Thymus (tissue), 14 donors: ENCODE measurements around the gene PANX3. TPM values are rescaled to one million over a fixed set of nuclear protein-coding genes. Genes with fewer than 3 reads are reported as not detected.

ENCODE experiments used
- DNase-seq, 9 donors: peaks; one replicate each; pipeline ENCODE4 v3.0.0-alpha.2; 2013; ENCODE audit warnings: low spot score in 9 of 9, low read depth in 6 of 9, missing footprints in 1 of 9
- H3K27ac ChIP-seq, 2 donors: one replicate each; pipeline ENCODE4 v1.5.1; 2013; ENCODE audit warnings: control low read depth in 1 of 2, low read depth in 1 of 2, low read length in 1 of 2, mild to moderate bottlenecking in 1 of 2, moderate library complexity in 1 of 2
- H3K27me3 ChIP-seq, 2 donors: one replicate each; pipeline ENCODE4 v1.5.1; 2013; ENCODE audit warnings: low read length in 1 of 2; ENCODE audit not compliant: control insufficient read depth in 2 of 2, insufficient read depth in 1 of 2
- H3K36me3 ChIP-seq, 2 donors: one replicate each; pipeline ENCODE4 v1.5.1; 2013; ENCODE audit warnings: low read length in 1 of 2, mild to moderate bottlenecking in 1 of 2, moderate library complexity in 1 of 2; ENCODE audit not compliant: control insufficient read depth in 2 of 2, insufficient read depth in 2 of 2
- H3K4me1 ChIP-seq, 2 donors: one replicate each; pipeline ENCODE4 v1.5.1; 2013; ENCODE audit warnings: low read length in 2 of 2; ENCODE audit not compliant: control insufficient read depth in 2 of 2, insufficient read depth in 2 of 2
- H3K4me3 ChIP-seq, 2 donors: one replicate each; pipeline ENCODE4 v1.5.1; 2013; ENCODE audit warnings: low read length in 2 of 2, control low read depth in 1 of 2, mild to moderate bottlenecking in 1 of 2
- H3K9me3 ChIP-seq, 2 donors: one replicate each; pipeline ENCODE4 v1.5.1; 2013; ENCODE audit warnings: low read length in 1 of 2, mild to moderate bottlenecking in 1 of 2; ENCODE audit not compliant: control insufficient read depth in 2 of 2, insufficient read depth in 1 of 2
- WGBS: extraction: QIAGEN DNeasy Blood & Tissue Kit; methylation state at CpG from one replicate; pipeline ENCODE4 v1.1.7; 2013; 5-methylcytosine and 5-hydroxymethylcytosine counted together
- long read RNA-seq, 10 donors: transcript quantifications; one replicate each; lab custom pipeline, GENCODE V29; 2026
- polyA plus RNA-seq: library from polyadenylated mRNA; stranded (reverse); fragments of 200-250 nt; gene quantifications from one replicate; pipeline ENCODE4 v1.2.3, GENCODE V29; 2013
- total RNA-seq: library from RNA; stranded (reverse); fragments of 120-200 nt; gene quantifications from one replicate; pipeline ENCODE4 v1.2.4, GENCODE V29; 2013
- donor health status: healthy.

Gene PANX3, protein sequence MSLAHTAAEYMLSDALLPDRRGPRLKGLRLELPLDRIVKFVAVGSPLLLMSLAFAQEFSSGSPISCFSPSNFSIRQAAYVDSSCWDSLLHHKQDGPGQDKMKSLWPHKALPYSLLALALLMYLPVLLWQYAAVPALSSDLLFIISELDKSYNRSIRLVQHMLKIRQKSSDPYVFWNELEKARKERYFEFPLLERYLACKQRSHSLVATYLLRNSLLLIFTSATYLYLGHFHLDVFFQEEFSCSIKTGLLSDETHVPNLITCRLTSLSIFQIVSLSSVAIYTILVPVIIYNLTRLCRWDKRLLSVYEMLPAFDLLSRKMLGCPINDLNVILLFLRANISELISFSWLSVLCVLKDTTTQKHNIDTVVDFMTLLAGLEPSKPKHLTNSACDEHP
- not detected for total RNA-seq
- 0.02 TPM for polyA plus RNA-seq
- long read RNA-seq, donor 1: 0 reads
- long read RNA-seq, donor 2: 0 reads
- long read RNA-seq, donor 3: 0 reads
- long read RNA-seq, donor 4: 0 reads
- long read RNA-seq, donor 5: 0 reads
- long read RNA-seq, donor 6: 0 reads
- long read RNA-seq, donor 7: 0 reads
- long read RNA-seq, donor 8: 0 reads
- long read RNA-seq, donor 9: 0 reads
- long read RNA-seq, donor 10: 0 reads

DNA sequence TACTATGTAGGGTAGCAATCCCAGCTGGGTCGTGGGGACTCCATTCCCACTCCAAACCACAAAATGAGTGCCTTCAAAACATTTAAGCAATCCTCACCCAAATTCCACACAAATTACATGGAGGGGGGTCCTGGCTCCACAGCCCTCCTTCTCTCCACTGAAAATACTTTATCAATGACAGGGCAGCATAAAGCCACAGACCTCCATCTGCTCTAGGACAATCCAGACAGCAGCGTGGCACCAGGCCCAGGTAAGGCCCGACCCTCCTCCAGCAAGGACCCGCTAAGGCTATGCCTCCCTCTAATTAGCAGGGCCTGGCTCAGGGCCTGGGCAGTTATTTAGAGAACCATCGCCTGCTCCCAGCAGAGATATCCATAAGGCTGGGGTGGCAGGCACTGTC, at the start of gene PANX3:
Gene PANX3, plus strand, starts transcription at position 365 of the 400 bp plus-strand sequence. CDS start 129 bp downstream, outside the sequence.
- Histone ChIP-seq H3K27me3 (no peaks in the 10 kb centered on the region), H3K9me3 (no peaks in the 10 kb centered on the region), H3K27ac (no peak within 1 kb of the TSS), H3K4me1 (peaks cover 0 to 8% of the 10 kb centered on the region in 2 donors), H3K36me3 (no peaks in the 10 kb centered on the region), H3K4me3 (no peak within 1 kb of the TSS)
- 94% methylated on average over 5 of the region's 5 CpGs for WGBS
- DNase-seq: no peak

DNA sequence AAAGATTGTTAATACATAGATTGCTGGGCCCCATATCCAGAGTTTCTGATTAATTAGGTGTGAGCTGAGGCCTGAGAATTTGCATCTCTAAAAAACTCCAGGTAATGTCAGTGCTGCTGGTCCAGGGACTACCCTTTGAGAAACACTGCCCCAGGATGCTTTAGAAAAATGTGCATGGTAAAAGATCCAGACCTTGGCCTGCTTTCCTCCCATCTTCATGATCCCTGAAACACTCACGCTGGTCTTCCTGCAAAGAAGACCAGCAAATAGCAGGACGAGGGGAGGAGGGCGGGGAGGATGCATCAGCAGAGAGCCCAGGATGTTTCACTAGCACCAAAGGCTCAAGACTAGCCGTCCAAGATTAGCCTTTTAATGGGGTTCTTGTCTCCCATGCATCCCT, 41.5 kb upstream of the PANX3 start, which contains the start of gene OR8A1:
Gene OR8A1, plus strand, starts transcription at position 301 of the 400 bp plus-strand sequence. CDS start 123 bp downstream, outside the sequence.
- Histone ChIP-seq H3K27ac (no peak within 1 kb of the TSS), H3K36me3 (no peaks in the 10 kb centered on the region), H3K27me3 (no peaks in the 10 kb centered on the region), H3K4me1 (no peaks in the 10 kb centered on the region), H3K9me3 (no peaks in the 10 kb centered on the region), H3K4me3 (no peak within 1 kb of the TSS)
- 67% methylated on average over 4 of the region's 4 CpGs for WGBS
- DNase-seq: no peak

DNA sequence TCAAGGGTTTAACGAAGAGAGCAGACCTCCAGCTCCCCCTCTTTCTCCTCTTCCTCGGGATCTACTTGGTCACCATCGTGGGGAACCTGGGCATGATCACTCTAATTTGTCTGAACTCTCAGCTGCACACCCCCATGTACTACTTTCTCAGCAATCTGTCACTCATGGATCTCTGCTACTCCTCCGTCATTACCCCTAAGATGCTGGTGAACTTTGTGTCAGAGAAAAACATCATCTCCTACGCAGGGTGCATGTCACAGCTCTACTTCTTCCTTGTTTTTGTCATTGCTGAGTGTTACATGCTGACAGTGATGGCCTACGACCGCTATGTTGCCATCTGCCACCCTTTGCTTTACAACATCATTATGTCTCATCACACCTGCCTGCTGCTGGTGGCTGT, 41.1 kb upstream of the PANX3 start:
- H3K27me3 ChIP-seq: no peaks in the 10 kb centered on the region
- H3K36me3 ChIP-seq: no peaks in the 10 kb centered on the region
- no peak overlapping the region for H3K27ac ChIP-seq
- no peaks in the 10 kb centered on the region for H3K9me3 ChIP-seq
- no peaks in the 10 kb centered on the region for H3K4me1 ChIP-seq
- WGBS: 95% methylated on average over 7 of the region's 7 CpGs
- DNase-seq: no peak
- no peak overlapping the region for H3K4me3 ChIP-seq

DNA sequence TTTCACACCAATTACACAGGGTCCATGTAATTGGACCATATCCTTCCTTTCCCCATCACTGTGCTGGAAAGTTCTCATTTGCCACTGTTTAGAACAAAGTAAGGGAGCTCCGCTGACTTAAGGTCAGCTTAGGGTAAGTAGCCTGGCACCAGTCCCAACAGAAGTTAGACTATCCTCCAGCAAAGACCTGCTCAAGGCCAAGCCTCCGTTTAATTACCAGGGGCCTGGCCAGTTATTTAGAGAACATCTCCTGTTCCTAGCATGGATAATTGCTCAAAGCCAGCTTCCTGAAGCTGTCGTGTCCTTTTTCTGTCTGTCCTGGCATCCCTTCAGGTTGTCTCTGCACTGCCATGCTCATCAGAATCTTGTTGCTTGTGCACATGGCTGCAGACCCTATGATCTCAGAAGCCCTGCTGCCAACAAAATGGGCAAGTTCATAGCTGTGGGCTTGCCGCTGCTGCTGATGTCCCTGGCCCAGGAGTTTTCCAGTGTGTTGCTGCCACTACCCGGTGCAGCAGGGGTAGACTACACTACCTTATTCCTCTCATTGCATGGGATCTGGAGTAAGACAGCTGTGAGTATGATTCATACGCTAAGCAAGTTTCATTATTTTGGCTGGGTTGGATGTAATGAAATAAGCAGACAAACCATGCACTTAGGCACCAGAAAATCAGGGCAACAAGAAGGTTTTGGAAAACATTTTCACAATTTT, 33.4 kb upstream of the PANX3 start:
- no peak for DNase-seq
- Histone ChIP-seq H3K9me3 (no peaks in the 10 kb centered on the region), H3K27ac (no peak overlapping the region), H3K4me1 (no peaks in the 10 kb centered on the region), H3K27me3 (no peaks in the 10 kb centered on the region), H3K36me3 (no peaks in the 10 kb centered on the region), H3K4me3 (no peak overlapping the region)
- 94% methylated on average over 6 of the region's 6 CpGs for WGBS

DNA sequence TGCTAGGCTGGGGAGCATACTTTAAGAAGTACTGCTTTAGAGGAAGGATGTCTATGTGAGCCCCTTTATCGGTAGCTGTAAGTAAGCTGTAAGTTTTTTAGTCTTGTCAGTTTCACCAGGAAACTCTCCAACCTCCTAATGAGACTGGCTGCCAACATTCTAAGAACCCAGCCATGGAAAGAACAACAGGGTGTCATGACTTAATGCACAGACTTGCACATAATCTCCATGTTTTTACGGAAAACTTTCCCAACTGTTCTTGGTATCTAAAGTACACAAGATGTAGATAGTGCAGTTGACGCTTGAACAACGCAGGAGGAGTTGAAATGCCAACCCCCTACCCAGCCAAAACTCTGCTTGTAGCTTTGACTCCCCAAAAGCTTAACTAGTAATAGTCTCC, 32.5 kb upstream of the PANX3 start:
- H3K4me3 ChIP-seq: no peak overlapping the region
- H3K27me3 ChIP-seq: no peaks in the 10 kb centered on the region
- no peaks in the 10 kb centered on the region for H3K9me3 ChIP-seq
- H3K36me3 ChIP-seq: no peaks in the 10 kb centered on the region
- no peak for DNase-seq
- 93% methylated on average over 4 of the region's 4 CpGs for WGBS
- H3K4me1 ChIP-seq: no peaks in the 10 kb centered on the region
- no peak overlapping the region for H3K27ac ChIP-seq

DNA sequence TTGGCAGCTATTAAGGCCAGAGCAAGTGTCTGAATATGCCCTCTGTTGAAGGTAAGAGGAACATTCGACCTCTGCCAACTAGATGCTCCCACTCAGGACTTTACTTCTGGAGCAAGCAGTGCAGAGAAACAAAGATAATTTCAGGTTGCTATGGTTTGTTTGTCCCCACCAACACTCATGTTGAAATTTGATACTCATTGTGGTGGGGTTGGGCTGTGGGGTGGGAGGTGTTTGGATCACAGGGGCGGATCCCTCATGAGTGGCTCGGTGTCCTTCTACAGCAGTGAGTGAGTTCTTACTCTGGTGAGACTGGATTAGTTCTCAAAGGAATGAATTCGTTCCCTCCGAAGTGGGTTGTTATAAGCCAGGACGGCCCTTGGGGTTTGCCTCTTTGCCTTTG, 29.4 kb upstream of the PANX3 start:
- Histone ChIP-seq H3K9me3 (no peaks in the 10 kb centered on the region), H3K27me3 (no peaks in the 10 kb centered on the region), H3K4me3 (no peak overlapping the region), H3K4me1 (no peaks in the 10 kb centered on the region), H3K27ac (no peak overlapping the region), H3K36me3 (no peaks in the 10 kb centered on the region)
- 80% methylated on average over 6 of the region's 6 CpGs for WGBS
- DNase-seq: no peak

DNA sequence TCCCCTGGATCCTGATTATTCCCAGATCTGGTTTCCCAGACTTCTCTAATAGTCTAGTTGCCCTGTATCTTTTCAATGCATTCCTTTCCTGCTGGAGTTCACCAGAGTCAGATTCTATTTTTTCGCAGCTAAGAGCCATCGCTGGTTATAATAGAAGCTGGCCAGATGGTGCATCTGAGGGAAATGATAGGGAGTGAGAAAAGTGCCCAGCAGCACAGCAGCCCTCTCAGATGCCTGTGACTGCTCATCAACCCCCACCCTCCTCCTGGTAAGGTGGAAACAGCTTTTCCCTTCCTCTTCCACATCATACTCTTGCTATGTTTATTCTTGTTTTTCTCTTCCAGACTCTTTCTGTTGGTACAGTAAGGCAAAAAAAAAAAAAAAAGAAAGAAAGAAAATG, 28.7 kb upstream of the PANX3 start:
- H3K4me3 ChIP-seq: no peak overlapping the region
- H3K36me3 ChIP-seq: no peaks in the 10 kb centered on the region
- WGBS: 95% methylated on average over 2 of the region's 2 CpGs
- no peaks in the 10 kb centered on the region for H3K9me3 ChIP-seq
- no peaks in the 10 kb centered on the region for H3K27me3 ChIP-seq
- no peak for DNase-seq
- H3K4me1 ChIP-seq: no peaks in the 10 kb centered on the region
- H3K27ac ChIP-seq: no peak overlapping the region

DNA sequence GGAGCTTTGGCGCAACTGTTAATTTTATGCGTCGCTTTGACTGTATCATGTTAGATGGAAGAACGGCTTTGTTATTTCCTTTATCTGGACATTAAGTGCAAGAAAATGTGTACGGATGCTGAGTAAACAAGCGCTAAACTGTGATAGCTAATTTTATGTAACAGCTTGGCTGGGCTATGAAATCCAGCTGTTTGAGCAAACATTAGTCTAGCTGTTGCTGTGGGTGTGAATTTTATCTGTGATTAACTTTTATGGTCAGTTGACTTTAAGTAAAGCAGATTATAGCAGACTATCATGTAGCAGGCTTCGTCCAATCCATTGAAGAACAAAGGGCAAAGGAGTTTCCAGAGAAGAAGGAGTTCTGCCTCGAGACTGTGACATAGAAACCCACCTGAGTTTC, 27.4 kb upstream of the PANX3 start:
- Histone ChIP-seq H3K27ac (no peak overlapping the region), H3K4me3 (no peak overlapping the region), H3K27me3 (no peaks in the 10 kb centered on the region), H3K9me3 (no peaks in the 10 kb centered on the region), H3K36me3 (no peaks in the 10 kb centered on the region), H3K4me1 (no peaks in the 10 kb centered on the region)
- WGBS: 94% methylated on average over 8 of the region's 8 CpGs
- no peak for DNase-seq
